Measurements from ENCODE around the gene MLF1.

MLF1 gene

GRCh38 chr3:158574646-158575045 lies 3.7 kb downstream of the MLF1 start:
- intact Hi-C loops (cut with DNase I; ENCODE audit: low total_unique reads): loop anchor here (10.0 kb wide), 1 partner anchor 160 kb away; the partner anchor contains the start of gene RARRES1
- no peaks in the 10 kb centered on the region for H3K9me3 ChIP-seq
- no peak for DNase-seq

GRCh38 chr3:158590223-158590622 lies 19.2 kb downstream of the MLF1 start:
- Histone ChIP-seq H3K4me1 (no peaks in the 10 kb centered on the region), H3K27me3 (no peaks in the 10 kb centered on the region), H3K36me3 (no peaks in the 10 kb centered on the region), H3K4me3 (no peak overlapping the region), H3K27ac (no peak overlapping the region), H3K9me3 (no peaks in the 10 kb centered on the region)
- no peak for TF ChIP-seq CTCF (IDR thresholded peaks at IDR 0.05)
- intact Hi-C loops (cut with DNase I; ENCODE audit: low total_unique reads): no loop called here
- DNase-seq: no peak

More at GRCh38 chr3:158574646-158575045, 3.7 kb downstream of the MLF1 start:
- Histone ChIP-seq H3K27ac (no peak overlapping the region), H3K4me3 (no peak overlapping the region), H3K36me3 (no peaks in the 10 kb centered on the region), H3K27me3 (no peaks in the 10 kb centered on the region), H3K4me1 (peaks cover 0 to 15% (median 5%) of the 10 kb centered on the region in 4 donors)
- no peak for TF ChIP-seq CTCF (IDR thresholded peaks at IDR 0.05)

- intact Hi-C loops (cut with DNase I; ENCODE audit: low total_unique reads): no loop called here
- H3K27ac ChIP-seq: no peak overlapping the region
- H3K4me1 ChIP-seq: no peaks in the 10 kb centered on the region
- no peaks in the 10 kb centered on the region for H3K9me3 ChIP-seq
- no peak overlapping the region for H3K4me3 ChIP-seq
- TF ChIP-seq CTCF (IDR thresholded peaks at IDR 0.05): no peak
- no peak for DNase-seq
- no peaks in the 10 kb centered on the region for H3K27me3 ChIP-seq
- H3K36me3 ChIP-seq: peaks cover 6 to 34% (median 22%) of the 10 kb centered on the region in 3 donors
Measured at GRCh38 chr3:158600787-158601186, 29.8 kb downstream of the MLF1 start.

GRCh38 chr3:158602227-158602626 lies 31.2 kb downstream of the MLF1 start:
- Histone ChIP-seq H3K27ac (no peak overlapping the region), H3K4me3 (no peak overlapping the region), H3K36me3 (peaks cover 6 to 36% (median 22%) of the 10 kb centered on the region in 3 donors), H3K9me3 (no peaks in the 10 kb centered on the region), H3K27me3 (no peaks in the 10 kb centered on the region), H3K4me1 (no peaks in the 10 kb centered on the region)
- no peak for DNase-seq
- intact Hi-C loops (cut with DNase I; ENCODE audit: low total_unique reads): no loop called here
- TF ChIP-seq CTCF (IDR thresholded peaks at IDR 0.05): no peak

GRCh38 chr3:158617982-158618875 lies 47.2 kb downstream of the MLF1 start:
- H3K27ac ChIP-seq: no peak overlapping the region
- no peaks in the 10 kb centered on the region for H3K36me3 ChIP-seq
- peaks cover 0 to 9% (median 9%) of the 10 kb centered on the region in 3 donors for H3K9me3 ChIP-seq
- no peak for DNase-seq
- no peaks in the 10 kb centered on the region for H3K4me1 ChIP-seq
- no peaks in the 10 kb centered on the region for H3K27me3 ChIP-seq
- H3K4me3 ChIP-seq: no peak overlapping the region
- TF ChIP-seq CTCF (IDR thresholded peaks at IDR 0.05): no peak
- intact Hi-C loops (cut with DNase I; ENCODE audit: low total_unique reads): no loop called here

All from tibial artery (tissue), 4 donors.